Nephron progenitor cell (in vitro differentiated cells): Measurements from ENCODE around the gene KLHL29.
A peak's percentile ranks its signal among the peaks of the same experiment; 100 is the strongest.

Source experiments
- DNase-seq: peaks from one replicate; pipeline ENCODE4 v3.0.0; 2021
- H3K27ac Mint-ChIP-seq: 2 replicates; pipeline ENCODE4 v1.8.0; 2021; ENCODE audit warnings: mild to moderate bottlenecking, moderate library complexity, mixed read lengths
- H3K27me3 Mint-ChIP-seq: 2 replicates; pipeline ENCODE4 v1.8.0; 2021; ENCODE audit warnings: mild to moderate bottlenecking, low read depth, mixed read lengths; ENCODE audit not compliant: poor library complexity
- H3K36me3 Mint-ChIP-seq: 2 replicates; pipeline ENCODE4 v1.8.0; 2021; ENCODE audit warnings: low read depth, mixed read lengths
- H3K4me1 Mint-ChIP-seq: 2 replicates; pipeline ENCODE4 v1.8.0; 2021; ENCODE audit warnings: mixed read lengths
- H3K4me3 Mint-ChIP-seq: 2 replicates; pipeline ENCODE4 v1.8.0; 2021; ENCODE audit warnings: mild to moderate bottlenecking, moderate library complexity, mixed read lengths
- H3K9me3 Mint-ChIP-seq: 2 replicates; pipeline ENCODE4 v1.8.0; 2021; ENCODE audit warnings: mild to moderate bottlenecking, moderate library complexity, mixed read lengths
- TF ChIP-seq, protein P1 (sequence below): fragments of 200-600 bp; sonication (generic); IDR thresholded peaks from 2 replicates; pipeline ENCODE4 v1.5.0; 2021; ENCODE audit warnings: antibody characterized with exemption

KLHL29 gene

DNA sequence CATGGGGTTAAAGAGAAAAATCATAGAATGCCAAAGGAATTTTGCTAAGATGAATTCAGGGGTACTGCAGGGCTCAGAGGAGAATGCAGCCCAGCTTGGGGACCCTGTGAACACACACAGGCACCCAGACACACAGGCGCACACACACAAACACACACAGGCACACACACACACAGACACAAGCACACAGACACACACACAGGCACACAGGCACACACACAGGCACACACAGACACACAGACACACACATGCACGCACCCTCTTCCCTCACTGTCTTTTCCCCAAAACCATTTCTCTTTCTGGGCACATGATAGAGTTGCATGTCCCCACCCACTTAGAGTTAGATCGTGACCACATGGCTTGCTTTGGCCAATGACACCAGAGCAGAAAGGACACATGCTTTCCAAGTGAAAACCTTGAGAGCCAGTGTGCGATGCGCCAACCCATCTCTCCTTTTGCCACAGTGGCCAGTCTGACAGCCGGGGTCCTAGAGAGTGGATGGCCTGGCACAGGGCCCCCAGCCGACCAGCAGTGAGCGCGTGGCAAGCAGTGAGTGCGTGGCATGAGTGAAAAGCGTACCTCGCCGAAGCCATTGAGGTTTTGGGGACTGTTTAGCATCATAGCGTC lies 163.3 kb downstream of the KLHL29 start:
- H3K4me1 Mint-ChIP-seq = peaks cover 90% of the 10 kb centered on the region
- DNase-seq = no peak
- no peak overlapping the region for H3K4me3 Mint-ChIP-seq
- H3K36me3 Mint-ChIP-seq = no peaks in the 10 kb centered on the region
- H3K27ac Mint-ChIP-seq = peak overlapping the region; percentile 27
- TF ChIP-seq, protein P1, sequence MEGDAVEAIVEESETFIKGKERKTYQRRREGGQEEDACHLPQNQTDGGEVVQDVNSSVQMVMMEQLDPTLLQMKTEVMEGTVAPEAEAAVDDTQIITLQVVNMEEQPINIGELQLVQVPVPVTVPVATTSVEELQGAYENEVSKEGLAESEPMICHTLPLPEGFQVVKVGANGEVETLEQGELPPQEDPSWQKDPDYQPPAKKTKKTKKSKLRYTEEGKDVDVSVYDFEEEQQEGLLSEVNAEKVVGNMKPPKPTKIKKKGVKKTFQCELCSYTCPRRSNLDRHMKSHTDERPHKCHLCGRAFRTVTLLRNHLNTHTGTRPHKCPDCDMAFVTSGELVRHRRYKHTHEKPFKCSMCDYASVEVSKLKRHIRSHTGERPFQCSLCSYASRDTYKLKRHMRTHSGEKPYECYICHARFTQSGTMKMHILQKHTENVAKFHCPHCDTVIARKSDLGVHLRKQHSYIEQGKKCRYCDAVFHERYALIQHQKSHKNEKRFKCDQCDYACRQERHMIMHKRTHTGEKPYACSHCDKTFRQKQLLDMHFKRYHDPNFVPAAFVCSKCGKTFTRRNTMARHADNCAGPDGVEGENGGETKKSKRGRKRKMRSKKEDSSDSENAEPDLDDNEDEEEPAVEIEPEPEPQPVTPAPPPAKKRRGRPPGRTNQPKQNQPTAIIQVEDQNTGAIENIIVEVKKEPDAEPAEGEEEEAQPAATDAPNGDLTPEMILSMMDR = no peak
- H3K9me3 Mint-ChIP-seq = no peaks in the 10 kb centered on the region
- H3K27me3 Mint-ChIP-seq = peaks cover 7% of the 10 kb centered on the region

DNA sequence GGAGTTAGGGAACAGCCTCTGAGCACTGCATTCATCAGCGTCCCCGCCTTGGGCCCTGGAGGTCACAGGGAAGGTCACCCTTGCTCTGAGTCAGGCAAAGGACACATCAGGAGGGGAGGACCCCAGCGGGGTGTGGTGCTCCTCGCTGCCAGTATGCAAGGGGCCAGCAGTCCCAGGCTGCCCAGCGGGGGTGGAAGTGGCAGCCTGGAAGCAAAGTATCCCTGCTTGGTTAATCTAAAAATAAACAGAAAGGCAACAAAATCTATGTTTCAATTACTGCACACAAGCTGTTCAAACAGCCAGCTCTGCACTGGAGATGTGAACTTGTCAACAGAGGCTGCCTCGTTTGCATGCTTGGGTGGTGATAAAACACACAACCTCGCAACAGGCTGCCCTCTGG lies 164.1 kb downstream of the KLHL29 start:
- Mint-ChIP-seq H3K4me3 (peak overlapping the region; percentile 47), H3K27me3 (peaks cover 7% of the 10 kb centered on the region), H3K4me1 (peaks cover 83% of the 10 kb centered on the region), H3K9me3 (no peaks in the 10 kb centered on the region), H3K36me3 (no peaks in the 10 kb centered on the region), H3K27ac (no peak overlapping the region)
- TF ChIP-seq, protein P1 = no peak
- peak; percentile 29 for DNase-seq

DNA sequence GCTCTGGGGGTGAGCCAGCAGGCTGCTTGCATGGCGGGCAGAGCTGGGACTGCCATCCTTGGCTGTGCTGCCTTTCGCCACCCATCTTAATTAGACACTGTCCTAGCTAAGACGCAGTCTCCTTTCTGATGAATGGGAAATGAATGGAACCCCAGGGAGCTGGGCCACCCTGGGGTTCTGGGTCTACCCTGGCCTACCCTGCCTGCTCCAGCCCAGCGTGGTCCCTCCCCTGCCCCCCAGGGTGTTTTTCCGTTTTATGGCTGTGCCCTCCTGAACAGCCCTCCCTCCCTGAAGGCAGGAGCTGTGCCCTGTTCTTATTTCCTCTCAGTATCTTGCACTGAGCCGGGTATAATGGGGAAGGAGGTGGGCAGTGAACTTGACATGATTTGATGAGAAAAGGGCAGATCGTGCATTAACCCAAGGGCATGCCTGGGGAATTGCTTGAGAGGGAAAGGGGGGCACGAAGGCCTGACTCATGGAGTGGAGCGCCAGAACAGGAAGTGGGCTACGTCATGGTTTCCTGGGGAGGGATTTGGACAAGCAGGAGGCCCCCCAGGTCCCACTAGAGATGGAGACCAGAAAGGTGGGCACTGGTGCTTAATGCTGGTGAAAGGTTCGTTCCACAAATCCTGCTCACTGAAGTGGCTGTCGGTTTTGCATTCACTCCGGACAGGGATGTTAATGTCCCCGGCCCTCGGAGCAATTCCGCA lies 165.0 kb downstream of the KLHL29 start:
- DNase-seq = no peak
- peaks cover 79% of the 10 kb centered on the region for H3K4me1 Mint-ChIP-seq
- no peaks in the 10 kb centered on the region for H3K9me3 Mint-ChIP-seq
- no peaks in the 10 kb centered on the region for H3K36me3 Mint-ChIP-seq
- no peak overlapping the region for H3K4me3 Mint-ChIP-seq
- TF ChIP-seq, protein P1 = no peak
- H3K27ac Mint-ChIP-seq = no peak overlapping the region
- peaks cover 7% of the 10 kb centered on the region for H3K27me3 Mint-ChIP-seq

DNA sequence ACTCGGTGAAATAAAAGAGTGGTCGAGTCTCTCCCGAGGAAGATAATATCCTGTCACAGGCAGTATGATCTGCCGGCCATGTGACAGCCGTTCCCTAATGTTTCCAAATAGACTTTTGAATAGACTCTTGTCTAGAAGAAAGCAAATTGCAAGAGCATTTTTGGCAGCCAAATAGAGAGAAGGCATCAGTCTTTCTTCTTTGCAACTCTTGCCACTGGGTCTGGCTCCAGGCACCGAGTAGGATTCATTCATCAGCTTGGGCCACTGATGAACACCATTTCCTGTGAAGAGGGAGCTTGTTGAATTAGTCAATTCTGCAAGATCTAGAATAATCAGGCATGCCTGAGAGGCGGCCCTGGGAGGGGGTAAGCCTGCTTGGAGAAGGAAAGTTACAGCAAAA lies 165.6 kb downstream of the KLHL29 start:
- H3K27ac Mint-ChIP-seq = no peak overlapping the region
- H3K9me3 Mint-ChIP-seq = no peaks in the 10 kb centered on the region
- H3K27me3 Mint-ChIP-seq = peaks cover 10% of the 10 kb centered on the region
- no peak overlapping the region for H3K4me3 Mint-ChIP-seq
- TF ChIP-seq, protein P1 = no peak
- DNase-seq = no peak
- H3K4me1 Mint-ChIP-seq = peaks cover 80% of the 10 kb centered on the region
- no peaks in the 10 kb centered on the region for H3K36me3 Mint-ChIP-seq

DNA sequence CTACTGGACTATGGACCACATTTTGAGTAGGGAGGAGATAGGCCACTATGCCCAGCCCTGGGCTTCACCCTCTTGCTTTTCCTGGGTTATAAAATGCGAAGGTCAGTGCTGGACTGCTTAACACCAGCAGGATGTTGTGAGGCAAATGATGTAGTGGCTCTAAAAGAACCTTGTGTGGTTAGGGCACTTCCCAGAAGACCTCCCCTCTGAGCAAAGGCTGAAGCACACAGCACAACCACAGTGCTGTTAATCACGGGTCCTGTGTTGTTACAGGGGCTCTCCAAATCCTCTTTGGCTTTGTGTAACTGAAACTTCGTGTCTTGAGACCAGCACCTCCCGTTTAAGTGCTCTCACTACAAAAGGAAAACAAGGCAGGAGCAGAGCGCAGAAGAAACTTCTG lies 166.9 kb downstream of the KLHL29 start:
- H3K4me3 Mint-ChIP-seq = no peak overlapping the region
- peak overlapping the region; percentile 89 for H3K27ac Mint-ChIP-seq
- TF ChIP-seq, protein P1 = no peak
- H3K4me1 Mint-ChIP-seq = peaks cover 68% of the 10 kb centered on the region
- no peaks in the 10 kb centered on the region for H3K9me3 Mint-ChIP-seq
- no peak for DNase-seq
- H3K27me3 Mint-ChIP-seq = peaks cover 8% of the 10 kb centered on the region
- H3K36me3 Mint-ChIP-seq = no peaks in the 10 kb centered on the region

DNA sequence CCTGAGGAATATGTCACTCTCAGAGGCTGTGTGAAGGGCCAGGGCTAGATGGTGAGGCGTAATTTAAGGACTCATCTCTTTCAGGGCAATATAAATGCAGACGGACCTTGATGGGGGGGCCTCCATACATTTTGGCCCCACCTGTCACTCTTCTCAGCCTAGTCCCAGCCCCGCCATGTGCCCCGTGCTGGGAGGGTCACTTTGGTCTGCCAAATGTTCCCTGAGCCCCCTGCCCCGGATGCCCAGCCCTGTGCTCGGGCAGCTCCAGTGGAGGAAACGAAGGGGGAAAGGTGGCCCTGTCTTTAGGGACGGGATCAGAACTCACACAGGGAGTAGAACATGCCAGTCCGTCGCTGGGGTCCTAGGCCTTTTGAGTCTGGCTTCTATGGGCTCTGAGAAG lies 168.6 kb downstream of the KLHL29 start:
- Mint-ChIP-seq H3K4me1 (peaks cover 51% of the 10 kb centered on the region), H3K27me3 (peaks cover 11% of the 10 kb centered on the region), H3K36me3 (no peaks in the 10 kb centered on the region), H3K9me3 (no peaks in the 10 kb centered on the region), H3K4me3 (no peak overlapping the region), H3K27ac (no peak overlapping the region)
- TF ChIP-seq, protein P1 = no peak
- DNase-seq = no peak
